Epithelial cell of esophagus (primary cell): ENCODE measurements around the gene SCUBE1.

ENCODE experiments used
- DNase-seq: peaks from one replicate; pipeline ENCODE4 v3.0.0; 2010; ENCODE audit warnings: low read depth
- H3K4me3 ChIP-seq: 2 replicates; pipeline ENCODE4 v1.5.1; 2011; ENCODE audit warnings: mild to moderate bottlenecking, low read length, control low read depth
- CTCF ChIP-seq: IDR thresholded peaks from 2 replicates; pipeline ENCODE4 v1.5.1; 2011; ENCODE audit warnings: low read depth, mild to moderate bottlenecking, low read length, control low read depth, inconsistent platforms; ENCODE audit not compliant: insufficient read depth; ENCODE audit errors: missing control alignments

Gene SCUBE1

GRCh38 chr22:43312608-43313007 lies 30.6 kb downstream of the SCUBE1 start:
- H3K4me3 ChIP-seq = no peak overlapping the region
- DNase-seq = no peak
- TF ChIP-seq CTCF = no peak

- no peak overlapping the region for H3K4me3 ChIP-seq
- no peak for TF ChIP-seq CTCF
- DNase-seq = no peak
Observed at GRCh38 chr22:43310798-43311197, 32.4 kb downstream of the SCUBE1 start.

- TF ChIP-seq CTCF = no peak
- no peak for DNase-seq
Observed at GRCh38 chr22:43310311-43310710, 32.9 kb downstream of the SCUBE1 start.

GRCh38 chr22:43308836-43309235 lies 34.3 kb downstream of the SCUBE1 start:
- TF ChIP-seq CTCF = no peak
- DNase-seq = no peak
- H3K4me3 ChIP-seq = no peak overlapping the region

More at GRCh38 chr22:43310311-43310710, 32.9 kb downstream of the SCUBE1 start:
- H3K4me3 ChIP-seq = no peak overlapping the region

- no peak overlapping the region for H3K4me3 ChIP-seq
- no peak for DNase-seq
- no peak for TF ChIP-seq CTCF
Observed at GRCh38 chr22:43308060-43308830, 34.9 kb downstream of the SCUBE1 start.

- no peak overlapping the region for H3K4me3 ChIP-seq
- no peak for TF ChIP-seq CTCF
- DNase-seq = no peak
Observed at GRCh38 chr22:43305806-43306205, 37.4 kb downstream of the SCUBE1 start.

GRCh38 chr22:43304831-43305590 lies 38.2 kb downstream of the SCUBE1 start:
- no peak overlapping the region for H3K4me3 ChIP-seq
- TF ChIP-seq CTCF = no peak
- DNase-seq = no peak
